ENCODE measurements around the gene MBD6.

Gene MBD6

GRCh38 chr12:57514720-57515407, 7.8 kb upstream of the MBD6 start:
- H4K20me1 ChIP-seq (ENCODE audit: insufficient read depth, low read length), result no peaks in the 10 kb centered on the region
- H3K9me2 ChIP-seq (replicated peaks; ENCODE audit: insufficient read depth, low read length), result no peaks in the 10 kb centered on the region
- no peak overlapping the region for H3K4me2 ChIP-seq (ENCODE audit: low read depth, low read length)
- H3K27ac ChIP-seq (ENCODE audit: low read length), result no peak overlapping the region
- peaks cover 37% of the 10 kb centered on the region for H3F3A ChIP-seq (ENCODE audit: insufficient read depth, low read length)
- no peak overlapping the region for H3K9ac ChIP-seq (ENCODE audit: low read length)
- no peaks in the 10 kb centered on the region for H3K27me3 ChIP-seq (replicated peaks; ENCODE audit: insufficient read depth, low read length)
- no peak overlapping the region for H3K4me3 ChIP-seq (ENCODE audit: low read length)
- no peak for DNase-seq
- TF ChIP-seq CTCF (IDR thresholded peaks at IDR 0.05; ENCODE audit: low read length) (no peak), EZH2 (optimal IDR thresholded peaks at IDR 0.05; ENCODE audit: low read depth, low read length) (no peak), EZH2phosphoT487 (IDR thresholded peaks at IDR 0.05; ENCODE audit: low read length) (no peak)
- H3K4me1 ChIP-seq (ENCODE audit: low read length), result peaks cover 9% of the 10 kb centered on the region
- peaks cover 42% of the 10 kb centered on the region for H3K79me2 ChIP-seq (ENCODE audit: low read length)
- no peak overlapping the region for H2AFZ ChIP-seq (ENCODE audit: low read length)
- no peaks in the 10 kb centered on the region for H3K9me3 ChIP-seq (replicated peaks; ENCODE audit: insufficient read depth, low read length)
- peaks cover 24% of the 10 kb centered on the region for H3K36me3 ChIP-seq (replicated peaks; ENCODE audit: insufficient read depth, low read length)

- Histone ChIP-seq H3K4me2 (ENCODE audit: low read depth, low read length) (no peak overlapping the region), H3K27me3 (replicated peaks; ENCODE audit: insufficient read depth, low read length) (no peaks in the 10 kb centered on the region), H3K79me2 (ENCODE audit: low read length) (peaks cover 46% of the 10 kb centered on the region), H3K36me3 (replicated peaks; ENCODE audit: insufficient read depth, low read length) (peaks cover 24% of the 10 kb centered on the region), H3K27ac (ENCODE audit: low read length) (no peak overlapping the region), H3F3A (ENCODE audit: insufficient read depth, low read length) (peaks cover 42% of the 10 kb centered on the region), H3K9ac (ENCODE audit: low read length) (no peak overlapping the region), H3K4me3 (ENCODE audit: low read length) (no peak overlapping the region), H4K20me1 (ENCODE audit: insufficient read depth, low read length) (no peaks in the 10 kb centered on the region), H3K4me1 (ENCODE audit: low read length) (peaks cover 9% of the 10 kb centered on the region), H3K9me3 (replicated peaks; ENCODE audit: insufficient read depth, low read length) (no peaks in the 10 kb centered on the region), H2AFZ (ENCODE audit: low read length) (no peak overlapping the region), H3K9me2 (replicated peaks; ENCODE audit: insufficient read depth, low read length) (no peaks in the 10 kb centered on the region)
- TF ChIP-seq CTCF (IDR thresholded peaks at IDR 0.05; ENCODE audit: low read length), result no peak
- TF ChIP-seq EZH2phosphoT487 (IDR thresholded peaks at IDR 0.05; ENCODE audit: low read length), result no peak
- no peak for TF ChIP-seq EZH2 (optimal IDR thresholded peaks at IDR 0.05; ENCODE audit: low read depth, low read length)
- DNase-seq, result no peak
These were observed 7.2 kb upstream of the MBD6 start for GRCh38 chr12:57515408-57515933.

GRCh38 chr12:57515934-57516541, 6.6 kb upstream of the MBD6 start:
- Histone ChIP-seq H2AFZ (ENCODE audit: low read length) (no peak overlapping the region), H4K20me1 (ENCODE audit: insufficient read depth, low read length) (no peaks in the 10 kb centered on the region), H3K36me3 (replicated peaks; ENCODE audit: insufficient read depth, low read length) (peaks cover 24% of the 10 kb centered on the region), H3K4me1 (ENCODE audit: low read length) (peaks cover 9% of the 10 kb centered on the region), H3K79me2 (ENCODE audit: low read length) (peaks cover 46% of the 10 kb centered on the region), H3K4me2 (ENCODE audit: low read depth, low read length) (no peak overlapping the region), H3K9me3 (replicated peaks; ENCODE audit: insufficient read depth, low read length) (no peaks in the 10 kb centered on the region), H3K27ac (ENCODE audit: low read length) (no peak overlapping the region), H3K4me3 (ENCODE audit: low read length) (no peak overlapping the region), H3F3A (ENCODE audit: insufficient read depth, low read length) (peaks cover 45% of the 10 kb centered on the region), H3K9me2 (replicated peaks; ENCODE audit: insufficient read depth, low read length) (no peaks in the 10 kb centered on the region), H3K9ac (ENCODE audit: low read length) (no peak overlapping the region), H3K27me3 (replicated peaks; ENCODE audit: insufficient read depth, low read length) (no peaks in the 10 kb centered on the region)
- no peak for TF ChIP-seq EZH2phosphoT487 (IDR thresholded peaks at IDR 0.05; ENCODE audit: low read length)
- no peak for DNase-seq

All from MM.1S (cell line).